H9 (cell line): ENCODE results near the gene SPECC1L. TPM values are rescaled to one million over a fixed set of nuclear protein-coding genes. Genes with fewer than 3 reads are reported as not detected.

Experiments
- DNase-seq: peaks from one replicate; pipeline ENCODE4 v3.0.0-alpha.2; 2017
- H2AFZ ChIP-seq: one replicate; pipeline ENCODE4 v1.6.1; 2013; ENCODE audit warnings: mild to moderate bottlenecking, low read length, control low read depth, moderate library complexity
- H2AK5ac ChIP-seq: 2 replicates; pipeline ENCODE4 v1.6.1; 2013; ENCODE audit warnings: low read length, control low read depth, mixed read lengths; ENCODE audit not compliant: insufficient read length
- H2BK120ac ChIP-seq: one replicate; pipeline ENCODE4 v1.6.1; 2013; ENCODE audit warnings: low read depth, mild to moderate bottlenecking, low read length, control low read depth, inconsistent platforms; ENCODE audit not compliant: poor library complexity, severe bottlenecking
- H2BK12ac ChIP-seq: 2 replicates; pipeline ENCODE4 v1.6.1; 2013; ENCODE audit warnings: low read length, control low read depth, mixed read lengths, low read depth; ENCODE audit not compliant: insufficient read length
- H2BK15ac ChIP-seq: 2 replicates; pipeline ENCODE4 v1.6.1; 2013; ENCODE audit warnings: low read depth, low read length, control low read depth
- H2BK20ac ChIP-seq: one replicate; pipeline ENCODE4 v1.6.1; 2013; ENCODE audit warnings: low read depth, mild to moderate bottlenecking, low read length, control low read depth, inconsistent platforms; ENCODE audit not compliant: poor library complexity, severe bottlenecking
- H2BK5ac ChIP-seq: 2 replicates; pipeline ENCODE4 v1.6.1; 2013; ENCODE audit warnings: low read length, control low read depth, mixed read lengths; ENCODE audit not compliant: insufficient read length
- H3K14ac ChIP-seq: 2 replicates; pipeline ENCODE4 v1.6.1; 2013; ENCODE audit warnings: low read length, control low read depth; ENCODE audit not compliant: insufficient read depth
- H3K18ac ChIP-seq: 2 replicates; pipeline ENCODE4 v1.6.1; 2013; ENCODE audit warnings: low read depth, mild to moderate bottlenecking, mixed read lengths, low read length, control low read depth; ENCODE audit not compliant: insufficient read length
- H3K23ac ChIP-seq: 2 replicates; pipeline ENCODE4 v1.6.1; 2013; ENCODE audit warnings: low read length, control low read depth, mixed read lengths, low read depth; ENCODE audit not compliant: insufficient read length
- H3K23me2 ChIP-seq: 2 replicates; pipeline ENCODE4 v1.6.1; 2013; ENCODE audit warnings: low read depth, mild to moderate bottlenecking, mixed read lengths, low read length, control low read depth; ENCODE audit not compliant: insufficient read length, poor library complexity, severe bottlenecking
- H3K27ac ChIP-seq: 2 replicates; pipeline ENCODE4 v1.5.1; 2013; ENCODE audit warnings: low read length, control low read depth, mixed read lengths, low read depth; ENCODE audit not compliant: insufficient read length
- H3K27me3 ChIP-seq: 2 replicates; pipeline ENCODE4 v1.6.1; 2013; ENCODE audit warnings: low read length, control low read depth, inconsistent platforms; ENCODE audit not compliant: insufficient read depth
- H3K4ac ChIP-seq: 2 replicates; pipeline ENCODE4 v1.6.1; 2013; ENCODE audit warnings: low read depth, mild to moderate bottlenecking, control low read depth, inconsistent platforms, low read length, moderate library complexity
- H3K4me1 ChIP-seq: 2 replicates; pipeline ENCODE4 v1.6.1; 2013; ENCODE audit warnings: low read length, control low read depth, inconsistent platforms; ENCODE audit not compliant: insufficient read depth
- H3K4me2 ChIP-seq: 2 replicates; pipeline ENCODE4 v1.6.1; 2013; ENCODE audit warnings: low read length, control low read depth, mixed read lengths; ENCODE audit not compliant: insufficient read length, insufficient read depth
- H3K56ac ChIP-seq: 2 replicates; pipeline ENCODE4 v1.6.1; 2013; ENCODE audit warnings: low read depth, mild to moderate bottlenecking, mixed read lengths, low read length, control low read depth; ENCODE audit not compliant: insufficient read length
- H3K79me1 ChIP-seq: 2 replicates; pipeline ENCODE4 v1.6.1; 2013; ENCODE audit warnings: low read depth, mild to moderate bottlenecking, moderate library complexity, low read length, control low read depth, inconsistent platforms; ENCODE audit not compliant: insufficient read depth, poor library complexity, severe bottlenecking
- H3K79me2 ChIP-seq: 2 replicates; pipeline ENCODE4 v1.6.1; 2013; ENCODE audit warnings: low read length, control low read depth, inconsistent platforms; ENCODE audit not compliant: insufficient read depth
- H3K9ac ChIP-seq: 2 replicates; pipeline ENCODE4 v1.6.1; 2013; ENCODE audit warnings: low read length, control low read depth, mixed read lengths; ENCODE audit not compliant: insufficient read length; ENCODE audit errors: extremely low read depth
- H3K9me3 ChIP-seq: one replicate; pipeline ENCODE4 v1.6.1; 2013; ENCODE audit warnings: low read depth, low read length, inconsistent platforms; ENCODE audit not compliant: control insufficient read depth
- H3T11ph ChIP-seq: one replicate; pipeline ENCODE4 v1.6.1; 2013; ENCODE audit warnings: mild to moderate bottlenecking, low read length, control low read depth, inconsistent platforms
- H4K20me1 ChIP-seq: one replicate; pipeline ENCODE4 v1.6.1; 2013; ENCODE audit not compliant: control insufficient read depth, insufficient read length, insufficient read depth
- H4K5ac ChIP-seq: 2 replicates; pipeline ENCODE4 v1.6.1; 2013; ENCODE audit warnings: low read depth, mild to moderate bottlenecking, mixed read lengths, low read length, control low read depth; ENCODE audit not compliant: insufficient read length
- H4K8ac ChIP-seq: replicated peaks from 2 replicates; pipeline ENCODE4 v1.6.1; 2013; ENCODE audit warnings: low read length, control low read depth, mixed read lengths, low read depth; ENCODE audit not compliant: insufficient read length
- H4K91ac ChIP-seq: 2 replicates; pipeline ENCODE4 v1.6.1; 2013; ENCODE audit warnings: low read depth, mild to moderate bottlenecking, moderate library complexity, mixed read lengths, low read length, control low read depth; ENCODE audit not compliant: insufficient read length
- H3K27ac Mint-ChIP-seq, 3 experiments: 2 replicates in 2 of 3; 3 replicates in 1 of 3; pipeline ENCODE4 v1.8.0; 2020 to 2021; ENCODE audit warnings: mixed read lengths in 3 of 3, mild to moderate bottlenecking in 1 of 3, moderate library complexity in 1 of 3
- H3K27me3 Mint-ChIP-seq: 2 replicates; pipeline ENCODE4 v1.8.0; 2021; ENCODE audit warnings: low read depth, mild to moderate bottlenecking, moderate library complexity, mixed read lengths
- H3K36me3 Mint-ChIP-seq, 3 experiments: 2 replicates in 2 of 3; 3 replicates in 1 of 3; pipeline ENCODE4 v1.8.0; 2020 to 2021; ENCODE audit warnings: low read depth in 3 of 3, mixed read lengths in 3 of 3; ENCODE audit not compliant: insufficient read depth in 1 of 3
- H3K4me1 Mint-ChIP-seq, 2 experiments: 2 replicates each; pipeline ENCODE4 v1.8.0; 2020; ENCODE audit warnings: mixed read lengths in 2 of 2
- H3K4me3 Mint-ChIP-seq, 2 experiments: 2 replicates in 1 of 2; 3 replicates in 1 of 2; pipeline ENCODE4 v1.8.0; 2020 to 2021; ENCODE audit warnings: mild to moderate bottlenecking in 2 of 2, mixed read lengths in 2 of 2, moderate library complexity in 1 of 2
- H3K9me3 Mint-ChIP-seq, 2 experiments: 2 replicates in 1 of 2; 3 replicates in 1 of 2; pipeline ENCODE4 v1.8.0; 2020; ENCODE audit warnings: mild to moderate bottlenecking in 2 of 2, mixed read lengths in 2 of 2, moderate library complexity in 1 of 2
- CTCF ChIP-seq: fragments of 200-600 bp; sonication (generic); conservative IDR thresholded peaks from 3 replicates; pipeline ENCODE4 v1.8.0; 2021; ENCODE audit warnings: antibody characterized with exemption, mild to moderate bottlenecking
- WGBS: extraction: QIAGEN DNeasy Blood & Tissue Kit; methylation state at CpG from one replicate; pipeline ENCODE4 v1.1.7; 2013; ENCODE audit warnings: missing lambda C conversion rate, low lambda C conversion rate, mixed read lengths; ENCODE audit not compliant: insufficient read length; ENCODE audit errors: extremely low coverage; 5-methylcytosine and 5-hydroxymethylcytosine counted together
- total RNA-seq: library from RNA; stranded (reverse); gene quantifications from 2 replicates; pipeline ENCODE4 v1.2.1, GENCODE V29; 2021

SPECC1L gene
- total RNA-seq, 1 experiment from 2014 or later: 57.1 TPM

GRCh38 chr22:24327832-24328231 lies 57.2 kb downstream of the SPECC1L start:
- Histone ChIP-seq H2AK5ac (no peak overlapping the region), H3K14ac (no peak overlapping the region), H2BK20ac (no peak overlapping the region), H3K79me1 (no peaks in the 10 kb centered on the region), H3K27me3 (no peaks in the 10 kb centered on the region), H2BK120ac (no peak overlapping the region), H4K5ac (no peak overlapping the region), H2BK12ac (no peak overlapping the region), H3K56ac (no peak overlapping the region), H3K18ac (no peak overlapping the region), H3K23me2 (no peaks in the 10 kb centered on the region), H3K4ac (no peak overlapping the region), H4K8ac (no peak overlapping the region), H2BK15ac (no peak overlapping the region), H3K4me1 (no peaks in the 10 kb centered on the region), H3K4me2 (no peak overlapping the region), H2AFZ (no peak overlapping the region), H3K9me3 (no peaks in the 10 kb centered on the region), H3K9ac (no peak overlapping the region), H4K91ac (no peak overlapping the region), H2BK5ac (no peak overlapping the region), H3T11ph (no peak overlapping the region), H3K23ac (no peak overlapping the region), H3K27ac (no peak overlapping the region), H3K79me2 (no peaks in the 10 kb centered on the region), H4K20me1 (no peaks in the 10 kb centered on the region)
- WGBS: no CpG with 5 or more reads among the region's 5 CpGs
- DNase-seq: no peak
- Mint-ChIP-seq H3K4me1 (peaks cover 0 to 2% of the 10 kb centered on the region in 2 experiments; a peak in 1 of 4 replicates), H3K27me3 (no peaks in the 10 kb centered on the region; the same call in 1 of the 2 replicates), H3K27ac (no peak overlapping the region), H3K36me3 (peaks cover 14 to 48% (median 42%) of the 10 kb centered on the region in 3 experiments; a peak in 6 of 7 replicates), H3K4me3 (no peak overlapping the region), H3K9me3 (no peaks in the 10 kb centered on the region)
- no peak; the same call in 2 of the 3 replicates for TF ChIP-seq CTCF
